ENCODE data around the gene HYOU1. TPM values are rescaled to one million over a fixed set of nuclear protein-coding genes. Genes with fewer than 3 reads are reported as not detected.

HYOU1 gene
- total RNA-seq, 1 donor: 68.4 TPM

Small RNAs within 50 kb of the gene (small RNA-seq; reads per million reads assigned to genes)
- gene AP003392.2 (not detected), gene RF00017 (not detected), gene RF00019 (not detected)

Other genes starting within 250 kb of the HYOU1 start
- gene CXCR5, start 173.3 kb downstream of the HYOU1 start, total RNA-seq: 0.54 TPM
- 17.5 TPM for gene BCL9L, start 131.3 kb downstream of the HYOU1 start, total RNA-seq
- gene UPK2, start 100.9 kb downstream of the HYOU1 start, total RNA-seq: not detected
- not detected for gene FOXR1, start 85.4 kb downstream of the HYOU1 start, total RNA-seq
- gene CENATAC, start 59.1 kb downstream of the HYOU1 start, total RNA-seq: 34.2 TPM
- gene RPS25, start 38.9 kb downstream of the HYOU1 start, total RNA-seq: 1,067 TPM
- 70.6 TPM for gene TRAPPC4, start 38.4 kb downstream of the HYOU1 start, total RNA-seq
- gene SLC37A4, start 26.3 kb downstream of the HYOU1 start, total RNA-seq: 23.7 TPM
- 55.2 TPM for gene VPS11, start 10.6 kb upstream of the HYOU1 start, total RNA-seq
- gene HMBS, start 27.7 kb upstream of the HYOU1 start, total RNA-seq: 9.2 TPM
- gene DPAGT1, start 44.6 kb upstream of the HYOU1 start, total RNA-seq: 27.2 TPM
- gene C2CD2L, start 50.1 kb upstream of the HYOU1 start, total RNA-seq: 7.8 TPM
- 27.5 TPM for gene HINFP, start 64.4 kb upstream of the HYOU1 start, total RNA-seq
- under 0.01 TPM for gene ABCG4, start 91.8 kb upstream of the HYOU1 start, total RNA-seq
- 44.4 TPM for gene NLRX1, start 111.5 kb upstream of the HYOU1 start, total RNA-seq
- 0.81 TPM for gene NHERF4, start 128.3 kb upstream of the HYOU1 start, total RNA-seq
- 7.8 TPM for gene CBL, start 149.1 kb upstream of the HYOU1 start, total RNA-seq